Duodenal mucosa (tissue), 2 donors: ENCODE data around the gene NFATC3.

Source experiments
- H3K27ac ChIP-seq: one replicate; pipeline ENCODE4 v1.7.0; 2013; ENCODE audit warnings: low read depth, low read length
- H3K27me3 ChIP-seq, 2 donors: one replicate each; pipeline ENCODE4 v1.7.0; 2013; ENCODE audit warnings: low read length in 2 of 2, control low read depth in 1 of 2; ENCODE audit not compliant: insufficient read depth in 2 of 2, control insufficient read depth in 1 of 2
- H3K36me3 ChIP-seq, 2 donors: one replicate each; pipeline ENCODE4 v1.7.0; 2013; ENCODE audit warnings: low read length in 2 of 2, control low read depth in 1 of 2; ENCODE audit not compliant: insufficient read depth in 2 of 2, control insufficient read depth in 1 of 2
- H3K4me1 ChIP-seq, 2 donors: one replicate each; pipeline ENCODE4 v1.7.0; 2013; ENCODE audit warnings: low read length in 2 of 2, control low read depth in 1 of 2; ENCODE audit not compliant: insufficient read depth in 2 of 2, control insufficient read depth in 1 of 2
- H3K4me3 ChIP-seq, 2 donors: one replicate each; pipeline ENCODE4 v1.7.0; 2013; ENCODE audit warnings: low read length in 2 of 2, low read depth in 1 of 2
- H3K9ac ChIP-seq, 2 donors: one replicate each; pipeline ENCODE4 v1.7.0; 2013; ENCODE audit warnings: low read length in 2 of 2, low read depth in 1 of 2
- H3K9me3 ChIP-seq, 2 donors: one replicate each; pipeline ENCODE4 v1.7.0; 2013; ENCODE audit warnings: low read length in 2 of 2, control low read depth in 1 of 2; ENCODE audit not compliant: control insufficient read depth in 1 of 2

Gene NFATC3

DNA sequence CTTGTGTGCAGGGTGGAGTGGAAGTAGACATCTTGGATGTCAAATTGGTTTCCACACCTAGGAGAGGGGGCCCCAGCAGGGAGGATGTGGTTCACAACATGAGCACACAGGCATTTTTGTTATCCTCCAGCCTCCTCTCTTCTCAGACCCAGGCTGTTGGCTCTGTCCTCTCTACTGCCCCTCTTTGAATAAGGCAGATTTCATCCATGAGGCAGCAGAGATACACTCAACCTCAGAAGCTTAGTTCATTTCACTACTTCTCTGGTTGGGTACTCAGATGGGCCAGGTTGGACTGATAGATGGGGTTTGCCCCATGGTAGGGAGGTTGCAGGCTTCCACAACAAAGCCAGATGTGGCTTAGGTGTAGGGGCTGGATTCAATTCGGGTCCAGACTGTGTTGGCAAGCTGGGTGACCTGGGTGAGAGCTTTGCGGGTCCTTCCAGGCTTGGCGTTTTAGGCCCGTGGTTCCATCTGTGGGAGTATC lies 22.2 kb upstream of the NFATC3 start:
- Histone ChIP-seq H3K27ac (no peak overlapping the region), H3K36me3 (peaks cover 10 to 12% of the 10 kb centered on the region in 2 donors), H3K4me3 (no peak overlapping the region)

DNA sequence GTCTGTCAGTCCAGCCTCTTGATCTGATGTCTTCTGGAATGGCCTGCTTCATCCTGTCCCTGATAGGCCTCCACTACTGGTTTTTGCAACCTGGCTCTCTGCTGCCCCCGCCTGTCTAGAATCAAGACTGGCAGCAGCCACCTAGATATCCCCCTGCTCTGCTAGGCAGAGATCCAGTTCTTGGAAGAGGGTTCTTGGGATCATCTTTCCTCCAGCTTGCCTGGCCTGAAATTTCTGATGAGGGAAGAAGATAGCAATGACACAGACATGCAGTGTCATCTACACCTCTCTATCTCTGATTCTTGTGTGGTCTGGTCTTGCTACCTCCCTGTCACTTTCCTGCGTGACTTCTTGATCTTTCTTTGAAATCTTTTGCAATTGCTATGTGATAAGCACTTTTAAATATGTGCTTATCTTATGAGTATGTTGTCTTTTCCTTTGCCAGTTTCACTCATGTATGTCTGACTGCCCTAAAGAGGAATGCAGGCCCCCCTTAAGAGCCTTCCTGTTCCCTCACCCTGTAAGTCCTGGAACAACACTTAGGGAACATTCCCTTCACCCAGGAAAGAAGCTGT lies 20.3 kb upstream of the NFATC3 start:
- H3K36me3 ChIP-seq: peaks cover 5 to 8% of the 10 kb centered on the region in 2 donors
- peaks cover 16 to 21% of the 10 kb centered on the region in 2 donors for H3K4me1 ChIP-seq
- H3K27ac ChIP-seq: no peak overlapping the region
- H3K9ac ChIP-seq: no peak overlapping the region
- no peak overlapping the region for H3K4me3 ChIP-seq
- H3K9me3 ChIP-seq: no peaks in the 10 kb centered on the region
- H3K27me3 ChIP-seq: no peaks in the 10 kb centered on the region

More for the DNA sequence above, 22.2 kb upstream of the NFATC3 start:
- H3K9ac ChIP-seq: no peak overlapping the region
- no peaks in the 10 kb centered on the region for H3K9me3 ChIP-seq
- no peaks in the 10 kb centered on the region for H3K27me3 ChIP-seq
- peaks cover 5 to 11% of the 10 kb centered on the region in 2 donors for H3K4me1 ChIP-seq

DNA sequence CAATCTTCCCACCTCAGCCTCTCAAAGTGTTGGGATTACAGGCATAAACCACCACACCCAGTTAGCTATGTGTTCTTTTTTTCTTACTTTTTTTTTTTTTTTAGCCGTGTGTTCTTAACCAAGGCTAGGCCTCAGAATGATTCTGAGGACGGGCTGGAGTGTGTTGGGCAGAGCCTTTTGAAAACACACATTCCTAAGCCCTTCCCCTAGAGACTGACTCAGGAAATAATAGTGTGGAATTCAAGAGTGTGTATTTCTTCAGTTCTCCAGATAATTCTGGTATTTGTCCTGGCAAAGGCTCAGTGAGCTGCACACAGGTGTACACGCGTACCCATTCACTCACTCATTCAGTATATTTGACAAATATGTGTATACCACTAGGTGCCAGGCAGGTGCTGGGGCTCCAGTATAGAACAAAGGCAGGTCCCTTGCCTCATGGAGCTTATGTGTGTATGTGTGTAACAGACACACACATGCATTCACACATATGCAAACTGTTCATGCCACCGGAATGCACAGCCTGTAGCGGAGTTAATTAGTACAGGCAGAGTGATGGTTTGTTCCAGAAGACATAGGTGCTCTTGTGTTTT lies 19.4 kb upstream of the NFATC3 start:
- Histone ChIP-seq H3K27me3 (no peaks in the 10 kb centered on the region), H3K4me1 (peaks cover 24 to 25% of the 10 kb centered on the region in 2 donors), H3K36me3 (peaks cover 6 to 13% of the 10 kb centered on the region in 2 donors), H3K9me3 (no peaks in the 10 kb centered on the region), H3K4me3 (no peak overlapping the region), H3K9ac (no peak overlapping the region), H3K27ac (no peak overlapping the region)

DNA sequence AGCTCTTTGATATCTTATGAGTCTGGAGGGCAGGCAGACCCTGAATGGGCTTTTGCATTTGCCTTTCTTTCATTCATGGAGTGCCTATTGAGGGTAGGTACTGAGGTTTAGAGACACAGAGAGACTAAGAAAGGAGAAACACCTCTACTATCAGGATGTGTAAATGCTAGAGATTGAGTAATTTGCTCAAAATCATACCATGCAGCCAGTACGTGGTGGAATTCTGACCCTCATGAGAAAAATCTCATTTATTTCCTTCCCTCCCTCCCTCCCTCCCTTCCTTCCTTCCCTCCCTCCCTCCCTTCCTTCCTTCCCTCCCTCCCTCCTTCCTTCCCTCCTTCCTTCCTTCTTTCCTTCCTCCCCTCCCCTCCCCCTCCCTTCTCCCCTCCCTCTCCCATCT lies 18.4 kb upstream of the NFATC3 start:
- no peaks in the 10 kb centered on the region for H3K9me3 ChIP-seq
- peaks cover 24 to 28% of the 10 kb centered on the region in 2 donors for H3K4me1 ChIP-seq
- H3K27ac ChIP-seq: no peak overlapping the region
- H3K36me3 ChIP-seq: peaks cover 11 to 22% of the 10 kb centered on the region in 2 donors
- H3K4me3 ChIP-seq: no peak overlapping the region
- no peak overlapping the region for H3K9ac ChIP-seq
- no peaks in the 10 kb centered on the region for H3K27me3 ChIP-seq

DNA sequence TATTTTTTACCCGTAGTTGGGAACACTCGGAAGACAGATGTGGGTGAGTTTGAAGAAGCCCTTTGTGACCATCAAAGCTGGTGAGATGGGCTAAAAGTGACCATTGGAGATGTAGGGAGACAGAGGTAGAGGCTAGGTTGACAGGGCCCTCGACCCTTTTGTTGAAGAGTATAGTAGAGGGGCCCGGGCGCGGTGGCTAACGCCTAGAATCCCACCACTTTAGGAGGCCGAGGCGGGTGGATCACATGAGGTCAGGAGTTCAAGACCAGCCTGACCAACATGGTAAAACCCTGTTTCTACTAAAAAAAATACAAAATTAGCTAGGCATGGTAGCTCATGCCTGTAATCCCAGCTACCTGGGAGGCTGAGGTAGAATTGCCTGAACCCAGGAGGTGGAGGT lies 16.2 kb upstream of the NFATC3 start:
- Histone ChIP-seq H3K36me3 (peaks cover 17 to 36% of the 10 kb centered on the region in 2 donors), H3K4me3 (no peak overlapping the region), H3K27ac (no peak overlapping the region), H3K27me3 (no peaks in the 10 kb centered on the region), H3K4me1 (peaks cover 35 to 43% of the 10 kb centered on the region in 2 donors), H3K9me3 (no peaks in the 10 kb centered on the region), H3K9ac (no peak overlapping the region)

DNA sequence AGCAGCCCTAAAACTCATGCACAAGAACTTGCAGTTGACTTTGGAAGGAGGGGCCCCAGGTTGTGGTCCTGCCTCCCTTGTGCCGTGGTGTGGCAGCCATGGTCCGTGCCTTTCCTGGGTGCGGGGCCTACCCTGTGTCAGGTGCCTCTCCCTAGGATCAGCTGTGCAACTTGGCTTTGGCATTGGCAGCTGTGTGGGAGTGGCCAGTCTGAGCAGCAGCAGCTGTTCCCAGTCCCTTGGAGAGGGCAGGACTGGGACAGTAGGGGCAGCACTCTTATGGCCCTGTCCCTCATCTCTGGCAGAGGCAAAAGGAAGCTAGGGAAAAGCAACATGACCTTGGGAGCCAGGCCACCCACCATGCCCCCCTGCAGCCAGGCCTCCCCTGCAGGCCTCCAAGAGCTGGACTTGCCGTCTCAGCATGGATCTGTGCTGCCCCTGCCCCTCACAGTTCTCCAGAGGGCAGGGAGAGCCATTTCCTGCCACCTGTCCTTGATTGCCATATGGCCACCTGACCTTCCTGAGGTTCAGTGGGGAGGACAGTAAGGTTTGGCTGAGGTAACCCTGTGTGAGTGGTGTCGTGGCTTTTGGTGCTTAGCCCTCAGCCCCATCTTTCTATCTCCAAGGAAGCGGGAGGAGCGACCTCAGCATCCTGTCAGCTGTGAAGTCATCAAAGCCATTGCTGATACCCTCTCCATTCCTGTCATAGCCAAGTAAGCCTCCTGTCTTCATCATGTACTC lies 15.5 kb upstream of the NFATC3 start:
- no peak overlapping the region for H3K27ac ChIP-seq
- H3K36me3 ChIP-seq: peaks cover 20 to 43% of the 10 kb centered on the region in 2 donors
- H3K4me3 ChIP-seq: no peak overlapping the region
- H3K9ac ChIP-seq: no peak overlapping the region
- H3K9me3 ChIP-seq: no peaks in the 10 kb centered on the region
- no peaks in the 10 kb centered on the region for H3K27me3 ChIP-seq
- H3K4me1 ChIP-seq: peaks cover 33 to 51% of the 10 kb centered on the region in 2 donors

DNA sequence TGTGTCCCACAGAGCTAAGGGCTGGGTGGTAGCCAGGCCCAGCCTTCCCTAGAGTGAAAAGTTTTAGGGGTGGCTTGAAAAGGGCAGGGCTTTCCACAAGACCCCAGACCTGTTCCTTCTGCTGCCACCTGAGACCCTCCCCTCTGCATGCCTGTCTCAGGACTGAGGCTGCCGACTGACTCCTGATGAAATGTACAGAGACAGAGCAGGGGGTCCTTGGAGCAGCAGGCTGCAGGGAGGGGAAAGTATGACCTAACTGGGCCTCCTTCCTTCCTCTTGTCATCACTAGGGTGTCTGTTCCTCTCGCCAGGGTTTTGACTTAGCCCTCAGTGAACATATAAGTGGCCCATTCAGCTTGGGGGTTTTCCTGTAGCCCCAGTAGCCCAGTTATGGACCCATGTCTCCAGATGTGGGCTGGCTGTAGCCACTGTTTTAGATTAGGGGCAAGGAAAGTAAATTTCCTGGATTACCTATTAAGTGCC lies 14.9 kb upstream of the NFATC3 start:
- Histone ChIP-seq H3K27me3 (no peaks in the 10 kb centered on the region), H3K9ac (no peak overlapping the region), H3K27ac (no peak overlapping the region), H3K4me3 (no peak overlapping the region), H3K36me3 (peaks cover 20 to 48% of the 10 kb centered on the region in 2 donors), H3K9me3 (no peaks in the 10 kb centered on the region), H3K4me1 (peaks cover 28 to 54% of the 10 kb centered on the region in 2 donors)

DNA sequence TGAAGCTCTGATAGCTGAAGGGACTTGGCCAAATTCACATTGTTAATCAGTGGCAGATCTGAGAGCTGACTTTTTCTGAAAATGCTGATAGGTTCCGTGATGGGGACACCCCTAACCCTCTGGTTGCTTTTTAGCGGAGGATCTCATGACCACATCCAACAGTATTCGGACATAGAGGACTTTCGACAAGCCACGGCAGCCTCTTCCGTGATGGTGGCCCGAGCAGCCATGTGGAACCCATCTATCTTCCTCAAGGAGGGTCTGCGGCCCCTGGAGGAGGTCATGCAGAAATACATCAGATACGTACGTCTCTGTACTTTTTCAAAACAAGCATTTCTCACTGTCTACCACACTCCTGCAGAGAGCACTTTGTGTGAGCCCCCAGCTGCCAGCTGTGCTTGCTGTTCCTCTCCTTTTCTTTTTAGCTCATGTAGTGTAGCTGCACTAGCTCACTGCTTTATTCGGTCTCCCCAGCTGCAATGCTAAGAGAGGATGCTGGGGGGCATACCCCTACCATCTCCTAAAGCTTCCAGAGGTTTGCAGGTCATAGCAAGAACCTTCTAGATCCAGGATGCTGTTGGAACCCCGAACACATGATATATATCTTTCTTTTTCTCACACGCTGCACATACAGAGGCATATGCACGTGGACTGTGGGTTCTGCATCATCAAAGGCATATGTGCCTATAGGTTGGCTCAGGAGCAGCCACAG lies 14.2 kb upstream of the NFATC3 start:
- H3K9ac ChIP-seq: no peak overlapping the region
- H3K9me3 ChIP-seq: no peaks in the 10 kb centered on the region
- H3K27me3 ChIP-seq: no peaks in the 10 kb centered on the region
- peaks cover 24 to 52% of the 10 kb centered on the region in 2 donors for H3K36me3 ChIP-seq
- H3K4me3 ChIP-seq: no peak overlapping the region
- no peak overlapping the region for H3K27ac ChIP-seq
- peaks cover 28 to 60% of the 10 kb centered on the region in 2 donors for H3K4me1 ChIP-seq

DNA sequence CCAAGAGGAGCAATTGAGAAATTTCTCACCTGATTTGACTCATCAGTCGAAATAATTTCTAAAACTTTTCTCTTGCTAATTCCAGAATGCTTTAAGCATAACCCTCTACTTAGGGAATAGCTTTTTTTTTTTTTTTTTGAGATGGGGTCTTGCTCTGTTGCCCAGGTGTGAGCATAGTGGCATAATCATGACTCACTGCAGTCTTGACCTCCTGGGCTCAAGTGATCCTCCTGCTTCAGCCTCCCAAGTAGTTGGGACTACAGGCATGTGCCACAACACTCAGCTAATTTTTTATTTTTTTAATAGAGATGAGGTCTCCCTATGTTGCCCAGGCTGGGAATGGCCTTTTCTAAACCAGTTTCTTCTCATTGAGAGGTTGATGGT lies 13.7 kb upstream of the NFATC3 start:
- no peak overlapping the region for H3K27ac ChIP-seq
- no peaks in the 10 kb centered on the region for H3K27me3 ChIP-seq
- H3K9ac ChIP-seq: no peak overlapping the region
- H3K4me1 ChIP-seq: peaks cover 28 to 60% of the 10 kb centered on the region in 2 donors
- peaks cover 26 to 52% of the 10 kb centered on the region in 2 donors for H3K36me3 ChIP-seq
- no peaks in the 10 kb centered on the region for H3K9me3 ChIP-seq
- H3K4me3 ChIP-seq: no peak overlapping the region
